ENCODE measurements around the gene PIK3CG. TPM values are rescaled to one million over a fixed set of nuclear protein-coding genes. Genes with fewer than 3 reads are reported as not detected.
"Not testable (repeated sequence)": the region's sequence is repeated elsewhere in the genome, so short reads cannot be mapped to it uniquely, and the experiment has no call there.

PIK3CG gene
- 11.6 and 12.2 TPM in 2 replicates for total RNA-seq

DNA sequence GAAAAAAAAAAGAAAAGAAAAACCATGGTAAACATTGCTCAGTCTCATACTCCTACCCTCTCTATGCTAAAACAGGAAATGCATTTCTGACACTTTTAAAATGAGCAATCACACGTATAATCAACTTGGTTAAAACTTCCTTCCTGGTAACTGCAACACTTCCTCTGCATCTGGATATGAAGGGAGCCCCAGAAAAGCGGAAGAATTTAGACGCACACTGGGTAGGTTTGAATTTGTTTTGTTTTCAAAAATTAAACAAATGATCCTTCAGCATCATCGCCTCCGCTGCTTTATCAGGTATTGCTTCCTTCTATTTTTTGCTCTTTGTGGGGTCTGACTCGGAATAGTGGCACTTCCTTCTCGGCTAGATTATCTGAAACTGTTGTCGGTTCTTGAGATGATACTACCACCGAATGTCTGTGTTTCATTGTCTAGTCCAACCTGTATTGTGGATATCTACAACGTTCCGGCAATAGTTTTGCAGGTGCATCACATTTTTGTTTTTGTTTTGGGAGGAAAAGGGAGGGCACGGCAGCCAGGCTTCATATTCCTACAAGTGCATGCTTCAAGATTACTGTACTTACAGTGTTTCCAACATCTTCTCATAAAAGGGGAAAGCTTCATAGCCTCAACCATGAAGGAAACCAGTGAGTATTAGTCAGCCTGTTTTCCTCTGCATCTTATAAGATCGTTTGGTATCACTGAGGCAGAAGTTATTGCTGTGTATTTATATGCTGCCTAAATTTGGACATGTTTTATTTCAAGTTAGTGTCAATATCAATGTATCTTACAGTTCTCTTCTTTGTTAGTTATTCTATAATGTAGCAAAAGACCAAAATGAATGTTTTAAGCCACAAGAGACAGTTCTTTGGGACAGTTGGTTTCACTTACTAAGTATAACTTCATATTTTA lies at the start of gene PIK3CG:
Gene PIK3CG (plus strand): TSS at position 153 of the 912 bp plus-strand sequence. CDS start 2,280 bp downstream, outside the sequence.
- DNase-seq (ENCODE audit: low read depth, low spot score): peak; percentile 27

DNA sequence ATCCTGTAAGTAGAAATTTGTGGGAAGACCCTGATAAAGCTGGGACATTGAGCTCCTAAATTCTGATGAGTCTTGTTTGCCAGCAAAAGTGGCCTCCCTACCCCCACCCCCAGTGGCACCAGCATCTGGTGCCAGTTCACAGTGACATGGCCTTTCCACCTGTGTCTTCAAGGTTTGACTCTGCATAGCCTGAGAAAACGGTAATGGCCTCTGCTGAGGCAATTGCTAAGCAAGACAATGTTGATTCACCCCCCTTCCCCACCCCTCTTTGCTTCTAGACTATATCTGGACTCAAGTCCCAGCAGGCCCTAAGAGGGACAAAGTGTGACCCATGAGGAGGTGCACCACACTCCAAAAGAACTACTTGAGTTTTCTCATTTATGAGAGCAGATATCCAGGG lies 48.0 kb upstream of the PIK3CG start:
- no peak for DNase-seq (ENCODE audit: low read depth, low spot score)

DNA sequence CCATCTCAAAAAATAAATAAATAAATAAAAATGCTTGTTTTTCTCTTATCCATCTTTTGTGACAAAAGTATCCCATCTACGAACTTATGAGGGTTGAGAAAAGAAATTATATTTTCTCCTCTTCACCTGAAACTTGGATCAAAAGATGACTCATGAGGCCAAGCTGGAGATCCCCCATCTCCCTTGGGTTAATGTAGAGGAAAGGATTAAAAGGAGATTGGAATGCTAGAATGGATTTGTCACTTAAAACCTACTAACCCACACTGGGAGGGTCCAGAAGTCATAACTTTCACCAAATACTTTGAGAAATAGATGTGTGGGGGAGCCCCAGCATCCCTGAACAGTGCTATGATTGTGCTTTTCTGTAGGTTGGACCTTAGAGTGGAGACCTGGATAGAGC lies 46.3 kb upstream of the PIK3CG start:
- DNase-seq (ENCODE audit: low read depth, low spot score): no peak

DNA sequence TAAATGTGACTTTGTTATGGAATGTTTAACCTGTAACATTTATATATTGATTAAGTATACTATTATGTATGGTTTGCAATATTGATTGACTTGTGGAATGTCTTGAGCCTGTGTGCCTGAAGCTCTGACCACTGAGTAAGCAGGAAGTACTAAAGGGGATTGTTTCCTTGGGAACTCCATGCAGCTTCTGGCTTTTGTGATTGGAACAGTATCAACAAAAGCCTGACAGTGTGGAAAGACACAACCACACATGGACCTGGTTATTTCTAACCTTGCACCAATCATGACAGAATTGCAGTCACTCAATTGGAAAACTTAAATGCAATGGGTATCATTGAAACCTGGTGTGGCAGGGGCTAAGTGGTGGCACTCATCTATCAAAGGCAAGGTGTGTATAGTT lies 45.5 kb upstream of the PIK3CG start:
- DNase-seq (ENCODE audit: low read depth, low spot score): peak; percentile 43

DNA sequence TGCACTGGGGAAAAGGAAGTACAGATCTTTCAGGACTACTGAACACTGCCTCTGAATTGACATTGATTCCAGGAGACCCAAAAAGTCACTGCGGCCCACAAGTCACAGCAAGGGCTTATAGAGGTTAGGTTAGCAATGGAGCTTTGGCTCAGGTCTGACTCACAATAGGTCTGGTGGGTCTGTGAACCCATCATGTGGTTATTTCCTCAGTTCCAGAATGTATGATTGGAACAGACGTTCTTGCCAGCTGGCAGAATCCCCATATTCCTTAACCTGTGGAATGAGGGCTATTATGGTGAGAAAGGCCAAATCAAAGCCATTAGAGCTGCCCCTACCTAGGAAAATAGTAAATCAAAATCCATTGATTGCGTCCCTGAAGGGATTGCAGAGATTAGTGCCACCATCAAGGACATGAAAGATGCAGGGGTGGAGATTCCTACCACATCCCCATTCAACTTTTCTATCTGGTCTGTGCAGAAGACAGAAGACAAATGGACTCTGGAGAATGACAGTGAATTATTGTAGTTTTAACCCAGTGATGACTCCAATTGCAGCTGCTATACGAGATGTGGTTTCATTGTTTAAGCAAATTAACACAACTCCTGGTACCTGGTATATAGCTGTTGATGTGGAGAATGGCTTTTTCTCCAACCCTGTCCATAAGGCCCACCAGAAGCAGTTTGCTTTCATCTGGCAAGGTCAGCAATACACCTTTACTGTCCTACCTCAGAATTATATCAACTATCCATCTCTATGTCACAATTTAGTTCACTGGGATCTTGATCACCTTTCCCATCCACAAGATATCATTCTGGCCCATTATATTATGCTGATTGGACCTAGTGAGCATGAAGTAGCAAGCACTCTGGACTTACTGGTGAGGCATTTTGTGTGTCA lies 44.5 kb upstream of the PIK3CG start:
- no peak for DNase-seq (ENCODE audit: low read depth, low spot score)

DNA sequence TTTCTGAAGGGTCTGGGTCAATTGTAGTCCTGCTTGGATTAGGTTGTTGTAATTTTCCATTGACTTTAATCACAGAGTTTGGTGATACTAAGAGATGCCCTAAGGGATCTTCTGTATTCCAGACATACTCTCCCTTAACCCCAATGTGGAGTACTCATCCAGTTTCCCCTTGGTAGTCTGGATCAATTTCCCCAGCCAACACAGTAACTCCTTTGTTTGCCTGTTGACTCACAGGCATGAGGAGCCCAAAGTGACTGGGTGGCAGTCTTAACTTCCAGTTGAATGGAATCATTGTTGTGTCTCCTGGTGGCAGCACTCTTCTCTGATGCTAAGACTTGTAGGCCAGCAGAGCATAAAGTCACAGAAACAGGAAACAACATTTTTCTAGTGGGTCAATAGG lies 41.5 kb upstream of the PIK3CG start:
- no peak for DNase-seq (ENCODE audit: low read depth, low spot score)

DNA sequence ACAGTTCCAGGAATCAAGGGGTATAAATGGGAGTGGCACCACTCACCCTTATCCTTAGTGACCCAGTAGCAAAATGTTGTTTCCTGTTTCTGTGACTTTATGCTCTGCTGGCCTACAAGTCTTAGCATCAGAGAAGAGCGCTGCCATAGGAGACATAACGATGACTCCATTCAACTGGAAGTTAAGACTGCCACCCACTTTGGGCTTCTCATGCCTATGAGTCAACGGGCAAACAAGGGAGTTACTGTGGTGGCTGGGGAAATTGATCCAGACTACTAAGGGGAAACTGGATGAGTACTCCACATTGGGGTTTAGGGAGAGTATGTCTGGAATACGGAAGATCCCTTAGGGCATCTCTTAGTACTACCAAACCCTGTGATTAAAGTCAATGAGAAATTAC lies 40.6 kb upstream of the PIK3CG start:
- no peak for DNase-seq (ENCODE audit: low read depth, low spot score)

DNA sequence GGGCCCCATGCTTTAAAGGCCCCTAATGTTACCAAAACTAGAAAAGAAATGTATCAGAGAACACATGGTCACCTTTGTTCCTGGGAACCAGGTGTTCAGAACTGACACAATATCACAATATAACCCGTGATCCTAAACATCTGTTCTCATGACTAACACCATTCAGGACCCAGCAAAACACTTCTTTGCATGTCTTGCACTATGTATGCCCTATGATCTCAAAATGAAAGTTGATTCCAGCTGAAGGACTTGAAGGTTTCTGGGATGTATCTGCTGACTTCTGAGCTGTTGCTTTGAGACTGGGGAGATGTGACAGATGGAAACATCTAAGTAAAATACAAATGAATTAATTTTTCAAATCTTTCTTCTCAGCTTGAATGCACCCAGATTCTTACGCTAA lies 37.5 kb upstream of the PIK3CG start:
- no peak for DNase-seq (ENCODE audit: low read depth, low spot score)

DNA sequence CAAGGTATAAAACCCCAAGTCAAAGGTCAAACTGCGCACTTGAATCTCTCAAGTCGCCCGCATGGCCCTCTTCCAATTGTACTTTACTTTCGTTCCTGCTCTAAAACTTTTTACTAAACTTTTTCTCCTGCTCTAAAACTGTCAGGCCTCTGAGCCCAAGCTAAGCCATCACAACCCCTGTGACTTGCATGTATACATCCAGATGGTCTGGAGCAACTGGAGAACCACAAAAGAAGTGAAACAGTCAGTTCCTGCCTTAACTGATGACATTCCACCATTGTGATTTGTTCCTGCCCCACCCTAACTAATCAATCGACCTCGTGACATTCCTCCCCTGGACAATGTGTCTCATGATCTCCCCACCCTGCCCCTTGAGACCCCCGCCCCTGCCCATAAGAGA lies 35.6 kb upstream of the PIK3CG start:
- no peak for DNase-seq (ENCODE audit: low read depth, low spot score)

DNA sequence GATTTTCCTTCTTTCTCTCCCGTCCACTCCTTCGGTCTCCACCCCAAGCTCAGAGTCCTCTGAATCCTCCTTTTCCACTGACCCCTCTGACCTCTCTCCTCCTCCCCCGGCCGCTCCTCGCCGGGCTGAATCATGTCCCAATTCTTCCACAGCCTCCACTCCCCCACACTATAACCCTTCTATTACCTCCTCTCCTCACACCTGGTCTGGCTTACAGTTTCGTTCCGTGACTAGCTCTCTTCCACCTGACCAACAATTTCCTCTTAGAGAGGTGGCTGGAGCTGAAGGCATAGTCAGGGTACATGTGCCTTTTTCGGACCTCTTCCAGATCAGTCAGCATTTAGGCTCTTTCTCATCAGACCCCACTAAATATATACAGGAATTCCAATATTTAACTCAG lies 34.2 kb upstream of the PIK3CG start:
- DNase-seq (ENCODE audit: low read depth, low spot score): not testable (repeated sequence)

DNA sequence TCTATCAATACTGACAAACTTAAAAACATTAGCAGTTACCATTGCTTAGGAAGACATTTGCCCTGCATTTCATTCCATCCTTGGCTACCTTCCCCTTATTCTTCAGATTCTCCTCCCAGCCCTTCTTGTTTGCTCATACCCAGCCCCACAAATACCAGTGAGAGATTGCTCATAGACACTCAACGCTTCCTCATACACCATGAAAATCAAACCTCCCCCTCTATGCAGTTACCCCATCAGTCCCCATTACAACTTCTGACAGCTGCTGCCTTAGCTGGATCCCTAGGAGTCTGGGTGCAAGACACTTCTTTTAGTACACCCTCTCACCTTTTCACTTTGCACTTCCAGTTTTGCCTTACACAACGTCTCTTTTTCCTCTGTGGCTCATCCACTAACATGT lies 28.3 kb upstream of the PIK3CG start:
- DNase-seq (ENCODE audit: low read depth, low spot score): no peak

DNA sequence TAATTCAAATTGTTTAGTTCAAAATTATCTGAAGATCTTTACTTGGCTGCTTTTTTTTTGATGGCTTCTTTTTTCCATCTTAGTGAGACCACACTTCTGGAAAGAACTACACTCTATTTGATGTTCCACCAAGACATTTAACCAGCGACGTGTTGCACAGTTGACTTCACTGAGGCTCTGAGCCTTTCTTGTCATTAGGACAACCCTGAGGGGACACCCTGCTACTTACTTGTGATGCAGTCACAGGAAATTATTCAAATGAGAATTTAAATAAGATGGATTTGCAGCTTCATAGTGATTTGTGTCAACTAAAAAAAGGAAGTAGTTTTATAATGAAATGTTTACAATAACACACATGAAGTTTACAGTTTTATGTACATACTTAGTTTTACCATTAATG lies 25.6 kb upstream of the PIK3CG start:
- no peak for DNase-seq (ENCODE audit: low read depth, low spot score)

DNA sequence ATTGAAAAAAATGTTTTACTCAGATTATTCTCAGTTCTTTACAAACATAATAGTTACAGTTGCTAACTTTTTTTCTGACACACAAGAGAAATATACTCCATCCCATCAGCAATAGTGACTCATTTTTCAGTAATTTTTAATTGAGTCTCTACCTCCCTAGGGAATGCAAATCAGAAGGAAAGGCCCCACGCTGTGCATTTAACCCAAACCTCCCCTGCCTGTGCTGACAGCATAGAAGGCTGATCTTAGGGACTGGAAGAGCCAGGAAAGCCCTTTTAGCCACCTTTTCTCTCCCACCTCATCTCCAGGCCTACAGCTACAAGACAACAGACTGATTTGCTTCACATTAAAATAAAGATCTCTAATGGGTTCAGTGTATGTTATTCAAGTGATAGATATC lies 24.7 kb upstream of the PIK3CG start:
- DNase-seq (ENCODE audit: low read depth, low spot score): no peak

DNA sequence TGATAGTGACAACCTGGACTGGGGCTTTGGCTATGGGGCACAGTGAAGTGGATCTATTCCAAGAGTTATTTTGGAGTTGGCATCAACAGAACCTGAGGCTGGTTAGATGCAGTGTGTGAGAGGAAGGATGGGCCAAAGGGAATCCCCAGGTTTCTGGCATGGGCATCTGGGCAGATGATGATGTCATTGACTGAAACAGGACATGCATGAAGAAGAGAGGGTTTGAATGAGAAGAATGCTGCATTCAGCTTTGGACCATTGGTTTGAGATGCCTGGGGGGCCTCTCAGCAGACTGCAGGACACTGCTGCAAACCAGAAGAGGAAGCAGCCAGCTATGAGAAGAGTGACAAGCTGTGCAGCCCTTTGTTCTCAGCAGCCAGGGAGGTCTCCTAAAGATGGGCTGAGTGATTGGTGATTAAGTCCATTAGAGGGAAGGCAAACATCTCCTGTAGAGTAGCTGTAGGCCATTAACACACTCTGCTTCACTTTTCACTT lies 23.1 kb upstream of the PIK3CG start:
- DNase-seq (ENCODE audit: low read depth, low spot score): no peak

DNA sequence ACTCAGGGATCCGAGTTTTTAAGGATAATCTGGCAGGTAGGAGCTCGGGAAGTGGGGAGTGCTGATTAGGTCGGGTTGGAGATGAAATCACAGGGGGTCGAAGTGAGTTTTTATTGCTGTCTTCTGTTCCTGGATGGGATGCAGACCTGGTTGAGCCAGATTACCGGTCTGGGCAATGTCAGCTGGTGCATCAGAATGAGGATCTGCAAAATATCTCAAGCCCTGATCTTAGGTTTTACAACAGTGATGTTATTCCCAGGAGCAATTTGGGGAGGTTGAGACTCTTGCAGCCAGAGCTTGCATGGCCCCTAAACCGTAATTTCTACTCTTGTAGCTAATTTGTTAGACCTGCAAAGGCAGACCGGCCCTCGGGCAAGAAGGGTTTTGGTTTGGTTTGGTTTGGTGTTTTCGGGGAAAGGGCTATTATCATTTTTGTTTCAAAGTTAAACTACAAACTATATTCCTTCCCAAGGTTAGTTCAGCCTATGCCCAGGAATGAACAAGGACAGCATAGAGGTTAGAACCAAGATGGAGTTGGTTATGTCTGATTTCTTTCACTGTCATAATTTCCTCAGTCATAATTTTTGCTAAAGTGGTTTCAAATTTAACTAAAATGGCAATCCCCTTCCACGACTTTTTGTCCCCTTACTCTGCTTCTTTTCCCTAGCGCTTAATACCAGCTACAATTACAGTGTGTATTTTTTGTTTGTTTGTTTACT lies 20.6 kb upstream of the PIK3CG start:
- DNase-seq (ENCODE audit: low read depth, low spot score): no peak

DNA sequence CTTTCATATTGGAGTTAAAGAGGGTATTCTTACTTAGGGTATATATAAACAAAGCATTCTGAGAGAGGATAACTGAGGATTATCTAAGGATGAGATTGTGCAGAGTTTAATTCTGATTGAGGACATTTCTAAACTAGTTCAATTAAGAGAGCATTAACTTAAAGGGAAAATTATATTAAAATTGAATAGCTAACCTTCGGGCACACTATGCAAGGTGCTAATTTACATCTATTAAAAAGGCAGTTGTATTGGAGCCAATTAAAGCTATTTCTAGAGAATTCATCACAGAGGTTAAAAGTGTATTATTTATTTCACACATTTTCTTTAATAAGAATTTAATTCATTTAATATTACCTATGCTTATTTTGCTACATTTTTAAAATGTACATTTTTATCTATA lies 17.0 kb upstream of the PIK3CG start:
- DNase-seq (ENCODE audit: low read depth, low spot score): no peak

DNA sequence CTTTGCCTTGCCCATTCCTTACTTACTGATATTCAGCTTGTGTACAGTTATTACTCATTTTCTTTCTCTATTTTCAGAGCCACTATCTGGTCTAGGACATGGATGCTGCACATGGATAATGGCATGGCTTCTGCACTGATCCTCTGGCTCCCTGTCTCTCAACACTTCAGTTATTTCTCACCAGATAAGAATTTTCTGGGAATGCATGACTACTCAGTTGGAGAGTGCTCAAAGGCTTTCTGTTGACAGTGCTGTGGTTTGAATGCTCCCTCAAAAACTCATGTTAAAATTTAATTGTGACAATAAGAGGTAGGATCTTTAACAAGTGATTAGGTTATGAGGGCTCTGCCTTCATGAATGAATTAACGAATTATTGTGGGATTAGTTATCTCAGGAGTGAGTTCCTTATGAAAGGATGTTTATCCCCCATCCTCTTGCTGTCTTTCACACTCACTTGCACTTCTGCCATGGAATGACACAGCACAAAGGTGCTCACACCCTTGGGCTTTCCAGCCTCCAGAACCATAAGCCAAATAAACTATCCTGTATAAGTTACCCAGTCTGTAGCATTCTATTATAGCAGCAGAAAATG lies 16.1 kb upstream of the PIK3CG start:
- DNase-seq (ENCODE audit: low read depth, low spot score): no peak

DNA sequence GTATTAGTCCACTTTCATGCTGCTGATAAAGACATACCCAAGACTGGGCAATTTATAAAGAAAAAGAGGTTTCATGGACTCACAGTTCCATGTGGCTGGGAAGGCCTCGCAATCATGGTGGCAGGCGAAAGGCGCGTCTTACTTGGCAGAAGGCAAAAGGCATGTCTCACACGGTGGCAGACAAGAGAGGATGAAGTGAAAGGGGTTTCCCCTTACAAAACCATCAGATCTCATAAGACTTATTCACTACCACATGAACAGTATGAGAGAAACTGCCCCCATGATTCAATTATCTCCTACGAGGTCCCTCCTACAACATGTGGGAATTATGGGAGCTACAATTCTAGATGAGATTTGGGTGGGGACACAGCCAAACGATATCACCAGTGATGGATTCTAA lies 13.4 kb upstream of the PIK3CG start:
- not testable (repeated sequence) for DNase-seq (ENCODE audit: low read depth, low spot score)

DNA sequence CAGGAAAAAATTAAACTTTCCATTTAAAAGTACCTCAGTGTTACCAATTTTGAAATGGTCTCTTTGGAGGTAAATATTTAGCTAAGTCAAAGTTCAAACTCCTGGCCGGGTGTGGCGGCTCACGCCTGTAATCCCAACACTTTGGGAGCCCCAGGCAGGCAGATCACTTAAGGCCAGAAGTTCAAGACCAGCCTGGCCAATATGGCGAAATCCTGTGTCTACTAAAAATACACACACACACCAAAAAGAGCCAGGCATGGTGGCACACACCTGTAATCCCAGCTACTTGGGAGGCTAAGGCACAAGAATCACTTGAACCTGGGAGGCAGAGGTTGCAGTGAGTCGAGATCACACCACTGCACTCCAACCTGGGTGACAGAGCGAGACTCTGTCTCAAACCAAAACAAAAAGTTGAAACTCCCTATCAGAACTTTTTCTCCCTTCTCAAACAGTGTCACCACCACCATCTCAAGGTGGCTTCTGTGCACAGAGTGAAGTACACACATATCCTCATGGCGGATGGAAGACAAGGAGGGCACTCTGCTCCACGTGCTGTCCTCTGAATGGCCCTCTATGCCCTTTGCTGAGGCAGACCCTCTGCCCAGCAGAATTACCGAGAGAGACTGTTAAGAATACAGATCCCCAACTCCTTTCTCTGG lies 11.7 kb upstream of the PIK3CG start:
- no peak for DNase-seq (ENCODE audit: low read depth, low spot score)

DNA sequence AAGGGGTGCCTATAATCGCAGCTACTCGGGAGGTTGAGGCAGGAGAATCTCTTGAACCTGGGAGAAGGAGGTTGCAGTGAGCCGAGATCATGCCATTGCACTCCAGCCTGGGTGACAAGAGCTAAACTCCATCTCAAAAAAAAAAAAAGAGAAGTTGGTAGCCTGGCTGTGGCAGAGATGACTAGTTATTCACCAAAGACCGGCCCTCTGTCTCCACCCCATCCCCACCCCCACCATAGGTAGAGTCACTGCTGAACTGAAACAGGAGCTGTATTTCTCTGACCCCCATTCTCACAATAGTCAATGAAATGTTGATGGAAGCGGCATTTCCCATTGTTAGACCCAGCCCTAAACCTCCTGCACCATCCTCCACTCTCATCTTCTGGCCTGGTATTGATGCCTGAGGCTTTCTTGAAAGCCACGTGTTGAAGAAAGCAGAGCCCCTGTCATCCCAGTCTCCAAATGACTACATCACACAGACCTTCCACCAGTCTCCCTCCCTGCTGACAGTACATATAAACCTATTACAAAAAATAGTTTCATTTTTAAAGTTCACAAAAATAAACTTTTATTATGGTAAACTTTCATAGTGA lies 9.4 kb upstream of the PIK3CG start:
- DNase-seq (ENCODE audit: low read depth, low spot score): no peak

All from pulmonary artery endothelial cell (primary cell).